ENCODE data around the gene ZSWIM6.

ZSWIM6 gene

DNA sequence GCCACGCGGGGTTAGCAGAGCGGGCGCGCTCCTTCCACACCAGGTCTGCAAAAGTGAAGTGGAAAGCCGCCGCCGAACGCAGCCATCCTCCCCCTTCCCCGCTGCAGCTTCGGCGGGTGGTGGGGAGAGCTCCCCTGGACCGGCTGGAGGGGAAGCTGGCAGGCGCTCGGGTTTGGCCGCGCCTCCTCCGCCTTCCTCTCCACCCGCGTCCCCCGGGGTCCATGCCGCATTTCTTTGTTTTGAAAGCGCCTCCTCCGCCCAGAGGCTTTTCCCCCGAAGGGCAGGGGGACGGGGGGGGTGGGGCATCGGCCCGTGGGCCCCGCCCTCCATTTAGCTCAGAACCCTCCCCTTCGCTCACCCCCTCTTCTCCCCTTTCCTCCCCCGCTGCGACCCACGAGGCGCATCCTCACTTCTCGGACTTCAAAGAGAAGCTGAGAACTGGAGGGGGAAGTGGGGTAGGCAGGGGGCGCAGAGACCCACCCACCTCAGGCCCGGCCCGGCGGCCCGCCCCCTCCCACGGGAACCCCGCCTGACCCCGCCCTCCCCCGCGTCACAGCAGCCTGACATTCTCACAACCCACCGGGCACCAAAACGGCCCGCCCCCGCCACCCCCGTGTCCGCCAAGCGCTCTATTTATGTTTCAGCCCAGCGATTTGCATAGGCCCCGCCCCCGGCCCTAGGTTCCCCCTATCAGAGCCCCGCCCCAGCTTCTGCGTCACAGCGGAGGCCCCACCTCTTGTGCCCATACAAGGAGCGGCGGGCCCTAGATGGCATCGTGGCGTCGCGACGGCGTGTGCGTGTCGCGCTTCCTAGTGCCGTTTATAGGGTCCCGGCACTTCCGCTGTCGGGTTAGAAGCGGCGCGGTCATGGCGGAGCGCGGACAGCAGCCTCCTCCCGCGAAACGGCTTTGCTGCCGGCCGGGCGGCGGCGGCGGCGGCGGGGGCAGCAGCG is at the start of gene ZSWIM6:
ZSWIM6 (plus strand) TSS at position 852 of the 951 bp plus-strand sequence; CDS start at position 867, 15 bp downstream.
- DNase-seq (ENCODE audit: low read depth): peak; percentile 96

DNA sequence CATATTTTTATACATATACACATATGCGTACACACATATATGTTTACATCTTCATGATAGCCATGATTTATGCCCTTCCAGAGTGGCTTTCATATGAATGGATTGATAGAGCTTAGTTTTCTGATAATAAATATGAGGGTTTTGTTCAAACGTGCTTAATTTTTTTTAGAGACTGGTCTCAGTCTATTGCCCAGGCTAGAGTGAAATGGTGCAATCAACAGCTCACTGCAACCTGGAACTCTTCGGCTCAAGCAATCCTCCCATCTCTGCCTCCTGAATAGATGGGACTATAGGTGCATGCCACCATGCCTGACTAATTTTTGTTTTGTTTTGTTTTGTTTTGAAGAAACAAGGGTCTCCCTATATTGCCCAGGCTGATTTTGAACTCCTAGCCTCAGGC is 48.6 kb upstream of the ZSWIM6 start:
- DNase-seq (ENCODE audit: low read depth): no peak

DNA sequence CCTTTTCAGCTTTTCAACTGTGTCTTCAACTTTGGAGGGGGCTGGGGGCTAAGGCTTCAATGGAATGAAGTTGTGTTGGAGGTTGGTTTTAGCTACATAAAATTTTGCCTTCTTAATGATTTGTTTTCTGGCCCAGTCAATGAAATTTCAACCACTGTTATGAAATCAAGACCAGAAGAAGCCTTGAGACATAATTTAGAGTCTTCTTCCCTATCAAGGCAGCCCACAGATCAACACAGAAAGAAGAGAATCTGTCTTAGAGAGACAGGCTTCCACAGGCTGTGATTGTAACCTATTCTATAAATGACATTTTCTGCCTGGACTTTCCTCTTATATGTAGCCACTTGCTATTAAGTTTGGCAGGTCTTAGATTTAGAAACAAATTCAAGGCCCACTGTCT is 46.5 kb upstream of the ZSWIM6 start:
- no peak for DNase-seq (ENCODE audit: low read depth)

DNA sequence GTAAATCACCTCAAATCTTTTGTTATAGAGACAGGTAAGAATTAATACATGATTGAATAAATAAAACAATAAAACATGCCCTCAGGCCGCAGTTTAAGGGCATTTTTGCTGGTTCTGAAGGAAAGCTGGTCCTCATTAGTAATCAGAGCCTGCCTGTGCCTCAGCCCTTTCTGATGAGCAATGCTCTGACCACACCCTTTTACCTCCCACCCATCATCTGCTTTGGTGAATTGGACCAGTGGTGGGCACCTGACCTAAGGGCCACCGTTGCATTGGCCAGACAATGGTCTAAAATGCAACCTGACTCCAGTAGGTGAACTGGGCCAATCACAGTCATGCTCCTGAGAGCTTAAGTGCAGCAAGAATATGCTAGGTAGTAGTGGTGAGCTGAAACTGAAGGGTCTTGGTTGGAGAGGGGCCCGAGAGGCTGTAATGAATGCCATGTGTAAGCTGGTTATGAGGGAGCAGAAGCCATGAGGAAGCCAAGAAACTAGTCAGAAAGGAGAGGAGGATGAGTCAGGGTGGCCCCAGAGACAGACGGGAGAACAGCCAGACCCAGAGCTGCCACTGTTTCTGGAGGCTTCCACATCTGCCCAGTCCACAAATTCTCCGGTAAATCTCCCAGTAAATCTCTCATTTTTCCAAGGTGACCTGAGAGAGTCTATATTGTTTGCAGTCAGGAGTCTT is 45.5 kb upstream of the ZSWIM6 start:
- DNase-seq (ENCODE audit: low read depth): no peak

DNA sequence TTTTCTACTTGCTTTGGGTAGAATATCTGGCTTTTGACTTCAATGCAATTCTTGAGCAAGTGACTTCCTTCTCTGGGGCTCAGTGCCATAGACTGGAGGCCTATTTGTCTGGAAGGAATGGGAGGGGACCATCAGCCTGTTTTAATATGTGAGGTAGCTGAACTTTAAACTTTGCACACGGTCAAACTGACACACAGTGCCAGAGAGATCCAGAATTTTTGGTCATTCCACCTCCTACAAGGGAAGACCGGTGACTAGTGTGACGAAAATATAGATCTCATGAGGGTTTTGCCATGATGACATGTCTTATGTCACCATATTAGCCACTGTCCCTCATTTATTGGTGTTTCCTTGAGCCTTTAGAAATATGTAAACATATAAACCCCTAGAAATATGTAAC is 44.6 kb upstream of the ZSWIM6 start:
- DNase-seq (ENCODE audit: low read depth): no peak

DNA sequence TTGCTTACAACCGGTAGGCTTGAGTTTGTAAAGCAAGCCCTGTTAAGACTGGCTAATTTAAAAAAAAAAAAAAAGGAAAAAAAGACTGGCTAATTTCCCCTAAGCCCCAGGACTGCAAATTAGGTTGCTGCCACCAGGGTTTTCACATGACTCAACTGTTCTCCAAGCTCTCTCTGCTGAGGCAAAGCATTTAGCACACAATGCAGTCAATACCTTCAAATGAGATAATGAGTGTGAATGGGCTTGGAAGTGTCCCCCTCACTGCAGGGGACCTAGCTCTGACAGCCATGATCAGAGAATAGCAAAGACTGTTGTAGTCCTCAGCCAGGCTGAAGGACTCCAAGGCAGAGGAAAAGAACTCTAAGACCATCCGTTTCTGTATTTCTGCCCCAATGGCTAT is 42.8 kb upstream of the ZSWIM6 start:
- no peak for DNase-seq (ENCODE audit: low read depth)

DNA sequence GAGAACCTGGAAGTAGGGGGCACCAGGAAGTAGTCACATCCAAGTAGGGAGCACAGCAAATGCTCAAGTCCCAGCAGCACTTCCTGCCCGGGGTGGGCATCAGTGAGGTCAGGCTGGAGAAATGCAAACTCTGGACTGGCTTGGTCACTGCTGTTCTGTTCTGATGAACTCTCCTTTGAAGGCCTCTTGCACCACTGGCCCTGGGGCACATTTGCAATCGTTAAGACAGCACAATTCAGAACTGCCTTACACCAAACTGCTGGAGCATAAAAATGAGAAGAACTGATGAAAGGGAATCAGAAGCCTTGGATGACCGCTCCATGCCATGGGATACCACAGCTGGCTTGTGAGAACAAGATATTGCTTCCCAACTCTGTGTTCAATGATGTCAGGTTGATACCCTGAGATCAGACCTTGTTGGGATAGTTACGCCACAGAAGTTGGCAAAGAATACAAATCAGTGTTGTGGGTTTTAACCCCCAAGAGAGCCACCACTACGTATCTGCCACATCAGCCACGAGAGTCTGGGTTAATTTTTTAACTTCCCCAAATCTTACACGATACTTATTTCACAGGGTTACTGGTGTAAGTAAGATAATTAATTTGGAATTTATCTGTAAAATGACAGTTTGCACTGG is 42.3 kb upstream of the ZSWIM6 start:
- no peak for DNase-seq (ENCODE audit: low read depth)

DNA sequence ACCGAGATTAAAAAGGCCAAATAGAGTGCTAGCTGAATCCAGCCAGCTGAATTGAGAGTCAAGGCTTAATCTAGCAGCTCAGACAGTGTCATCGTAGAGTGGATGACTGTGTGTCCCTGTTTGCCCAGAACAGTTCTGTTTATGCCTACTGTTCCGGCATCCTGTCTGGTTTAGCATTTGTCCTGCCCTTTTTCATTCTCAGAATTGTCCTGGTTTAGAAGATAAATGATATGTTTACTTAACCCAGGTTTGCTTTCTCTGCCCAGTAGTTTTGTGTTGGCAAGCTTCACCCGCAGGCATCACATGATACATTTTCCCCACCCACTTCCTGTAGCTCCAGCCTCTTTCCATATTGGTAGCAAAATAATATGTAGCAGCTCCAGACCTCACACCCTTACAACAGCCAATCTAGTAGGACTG is 41.3 kb upstream of the ZSWIM6 start:
- no peak for DNase-seq (ENCODE audit: low read depth)

DNA sequence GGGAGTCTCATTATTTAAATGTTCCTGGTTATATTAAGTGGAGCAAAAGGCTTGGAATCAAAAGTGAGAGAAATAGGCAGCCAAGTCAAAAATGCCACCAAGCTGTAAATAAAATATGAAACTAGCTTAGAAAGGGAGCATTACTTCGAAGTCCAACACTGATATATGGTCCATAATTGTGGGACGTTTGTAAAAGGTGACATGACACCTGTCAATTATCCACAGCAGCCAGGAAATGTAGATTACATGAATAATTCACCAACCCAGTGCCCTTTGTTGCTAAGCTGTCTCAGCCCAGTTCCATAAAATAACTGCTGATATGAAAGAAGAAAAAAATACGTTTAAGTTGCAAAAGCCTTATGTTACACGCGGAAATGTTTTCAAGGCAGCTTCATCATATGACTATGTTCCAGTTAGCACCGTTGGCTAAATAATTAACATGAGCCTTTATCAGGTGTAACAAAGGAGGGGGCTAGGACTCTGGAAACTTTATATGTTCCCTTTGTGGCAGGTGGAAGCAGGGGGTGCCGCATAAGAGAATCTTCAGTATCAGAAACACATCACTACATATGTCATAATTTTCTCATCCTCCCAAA is 39.9 kb upstream of the ZSWIM6 start:
- no peak for DNase-seq (ENCODE audit: low read depth)

DNA sequence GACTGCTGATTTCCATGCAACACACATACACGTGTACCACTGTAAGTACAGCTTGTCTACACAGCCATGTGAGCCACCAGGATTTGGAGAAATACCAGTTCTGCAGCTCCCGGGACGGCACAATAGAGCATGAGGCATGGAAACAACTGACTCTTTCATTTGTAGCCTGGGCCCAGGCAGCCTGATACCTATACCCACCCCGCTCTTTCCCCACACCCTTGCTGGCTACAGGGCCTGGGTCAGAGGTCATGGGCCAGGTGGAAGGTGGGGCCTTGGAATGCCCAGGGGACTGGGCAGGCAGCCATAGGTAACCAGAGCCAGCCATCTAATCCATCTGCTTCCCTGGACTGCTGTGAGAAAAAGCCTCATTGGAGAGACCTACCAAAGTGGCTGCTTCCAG is 39.0 kb upstream of the ZSWIM6 start:
- no peak for DNase-seq (ENCODE audit: low read depth)

DNA sequence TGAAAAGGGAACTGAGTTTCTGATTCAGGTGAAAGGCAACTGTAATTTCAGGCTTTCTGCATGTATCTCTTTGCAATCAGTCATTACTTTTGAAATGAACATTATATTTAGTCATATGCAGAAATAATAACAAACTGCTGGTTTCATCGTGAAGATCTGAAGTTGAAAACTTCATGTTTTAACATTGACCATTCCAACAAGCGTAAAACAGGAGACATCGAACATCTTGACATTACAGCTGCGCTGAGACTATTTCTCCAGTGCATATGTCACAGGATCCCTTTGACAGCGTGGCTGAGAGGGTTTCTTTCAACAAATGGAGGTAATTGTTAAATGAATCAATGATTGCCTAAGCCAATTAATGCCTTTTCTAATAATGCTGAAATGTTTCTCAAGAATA is 38.2 kb upstream of the ZSWIM6 start:
- no peak for DNase-seq (ENCODE audit: low read depth)

DNA sequence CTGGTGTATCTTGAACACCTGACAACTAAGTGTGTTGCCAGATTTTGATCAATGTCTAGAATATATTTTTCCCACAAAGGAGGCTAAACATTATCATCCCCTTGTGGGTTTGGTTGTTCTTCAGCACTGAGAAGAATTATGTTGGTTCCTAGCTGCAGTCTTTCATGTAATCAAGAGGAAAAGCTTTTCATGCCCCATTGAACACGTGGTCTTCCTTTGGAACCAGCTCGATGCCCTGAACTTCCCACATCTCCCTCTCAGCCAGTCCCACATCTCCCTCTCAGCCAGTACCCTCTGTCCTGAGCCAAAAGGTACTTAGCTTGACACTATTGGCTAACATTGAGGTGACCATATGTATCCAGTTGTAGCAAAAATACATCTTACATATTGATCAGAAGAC is 36.7 kb upstream of the ZSWIM6 start:
- DNase-seq (ENCODE audit: low read depth): no peak

DNA sequence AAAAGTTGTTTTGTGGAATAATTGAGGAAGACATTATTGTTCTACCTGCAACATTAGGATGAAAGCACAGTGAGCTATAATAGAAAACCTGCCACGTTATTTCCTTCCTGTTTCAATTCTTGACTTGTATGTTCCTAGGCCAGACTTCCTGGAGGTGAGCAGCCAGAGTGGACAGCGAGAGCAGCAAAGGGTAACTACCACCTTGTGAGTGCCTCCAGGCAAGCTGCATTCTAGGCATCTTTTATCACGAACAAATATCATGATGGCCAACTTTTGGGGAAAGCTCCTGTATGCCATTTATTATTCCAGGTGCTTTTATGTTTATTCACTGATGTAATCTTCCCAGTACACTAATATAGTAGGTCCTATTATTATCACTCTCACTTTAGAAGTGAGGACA is 34.0 kb upstream of the ZSWIM6 start:
- DNase-seq (ENCODE audit: low read depth): no peak

DNA sequence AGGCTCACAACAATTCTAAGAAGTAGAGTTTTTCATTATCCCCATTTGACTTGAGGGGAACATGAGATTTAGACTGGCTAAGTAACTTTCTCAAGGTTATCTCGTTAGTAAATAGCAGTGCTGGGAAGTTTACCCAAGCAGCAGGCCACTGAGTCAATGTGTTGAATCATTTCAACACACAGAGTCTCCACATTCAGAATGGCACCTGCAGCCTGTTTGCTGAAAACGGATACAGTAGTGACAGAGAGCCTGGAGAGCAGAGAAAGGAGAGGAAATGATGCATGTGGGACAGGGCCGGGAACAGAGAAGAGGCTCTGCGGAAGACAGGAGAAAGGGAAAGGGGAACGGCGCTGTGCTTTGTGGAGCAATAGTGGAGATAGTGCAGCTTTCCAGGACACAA is 33.5 kb upstream of the ZSWIM6 start:
- no peak for DNase-seq (ENCODE audit: low read depth)

DNA sequence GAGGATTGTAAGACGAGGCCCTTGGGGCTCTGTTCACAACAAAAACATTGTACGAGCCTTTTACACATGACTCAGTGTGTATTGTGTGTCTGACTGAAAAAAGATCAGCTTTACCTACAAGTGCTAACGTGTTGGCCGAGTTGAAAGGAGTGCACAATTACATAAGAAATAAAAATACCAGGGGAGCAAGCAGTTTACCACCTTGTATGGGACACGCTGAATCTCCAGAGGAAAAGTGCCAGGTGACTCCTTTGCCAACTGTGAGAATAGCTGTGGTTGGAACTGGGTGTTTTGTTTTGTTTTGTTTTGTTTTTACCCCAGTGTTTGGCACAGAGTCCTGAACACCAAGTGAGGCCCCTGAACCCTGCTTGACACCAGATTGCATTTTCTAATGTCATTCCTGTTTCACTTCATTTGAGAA is 32.8 kb upstream of the ZSWIM6 start:
- DNase-seq (ENCODE audit: low read depth): no peak

DNA sequence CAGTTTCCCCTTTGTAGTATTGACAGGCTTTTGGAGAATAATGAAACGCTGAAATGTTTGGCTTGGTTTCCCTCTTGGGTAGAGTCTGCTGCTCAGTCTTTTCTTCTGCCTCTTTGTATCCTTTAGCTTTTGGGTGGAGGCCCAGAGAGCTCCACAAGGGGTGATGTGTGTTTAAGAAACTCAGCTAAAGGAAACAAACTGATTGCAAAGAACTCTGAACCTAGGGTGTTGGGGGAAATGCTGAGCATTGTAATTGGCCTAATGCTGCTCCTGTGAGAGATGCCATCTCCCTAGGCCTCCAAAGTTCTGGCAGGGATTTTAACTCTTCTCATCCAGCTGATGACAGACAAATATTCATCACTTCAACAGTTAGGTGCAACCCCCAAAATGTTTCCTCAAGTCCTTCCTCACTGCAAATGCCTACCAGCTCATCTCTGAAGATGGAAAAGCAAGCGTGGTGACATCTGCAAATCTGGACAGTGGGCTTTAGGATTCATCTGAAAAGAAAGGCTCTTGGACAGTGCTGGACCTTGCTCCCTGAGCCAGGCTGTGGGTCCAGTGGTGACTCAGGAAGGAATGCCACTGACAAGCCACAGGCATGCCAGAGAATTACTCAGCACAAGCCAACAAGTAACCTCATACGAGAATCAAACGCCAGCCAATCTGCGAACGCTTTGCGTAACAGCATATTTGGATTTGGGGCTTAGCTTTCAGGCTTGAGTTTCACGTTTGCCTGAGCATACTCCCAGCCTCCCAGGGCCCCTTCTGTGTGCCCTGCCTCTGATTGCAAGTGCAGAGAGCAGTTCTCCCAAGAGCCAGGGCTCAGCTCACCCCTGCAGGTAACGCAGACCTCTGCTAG is 30.5 kb upstream of the ZSWIM6 start:
- peak; percentile 98 for DNase-seq (ENCODE audit: low read depth)

DNA sequence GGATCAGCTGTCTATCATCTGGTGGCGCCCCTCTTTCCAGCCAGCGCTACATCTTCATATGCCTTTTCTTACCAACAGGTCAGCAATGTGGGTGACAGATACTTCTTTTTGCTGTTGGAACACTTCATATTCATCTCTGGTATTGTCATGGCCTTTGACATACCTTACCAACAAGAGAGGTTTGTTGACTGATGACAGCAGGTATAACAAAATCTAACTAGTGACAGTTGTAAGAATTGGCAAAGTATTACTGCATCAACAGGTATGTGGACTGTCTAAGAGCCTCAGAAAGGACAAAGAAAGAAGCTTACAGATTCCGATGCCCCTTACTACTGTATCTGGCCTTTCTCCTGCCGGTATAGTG is 29.9 kb upstream of the ZSWIM6 start:
- DNase-seq (ENCODE audit: low read depth): no peak

DNA sequence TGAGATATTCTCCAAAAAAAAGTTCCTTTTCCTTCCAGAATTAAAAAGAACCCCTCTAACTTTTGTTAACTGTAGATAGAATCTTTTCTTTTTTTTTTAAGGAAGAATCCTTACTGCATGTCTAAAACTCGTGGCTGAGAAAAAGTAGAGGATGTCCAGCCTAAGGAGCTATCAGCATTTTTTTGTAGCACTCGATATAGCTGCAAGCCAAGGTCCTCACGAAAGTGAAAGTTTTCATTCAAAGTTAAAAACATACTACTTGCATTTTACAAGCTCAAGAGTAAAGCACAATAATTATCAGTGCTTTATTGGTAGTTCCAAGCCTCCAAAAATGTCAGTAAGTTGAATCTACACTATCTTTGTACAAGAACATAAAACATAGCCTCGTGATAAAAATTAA is 28.7 kb upstream of the ZSWIM6 start:
- DNase-seq (ENCODE audit: low read depth): no peak

DNA sequence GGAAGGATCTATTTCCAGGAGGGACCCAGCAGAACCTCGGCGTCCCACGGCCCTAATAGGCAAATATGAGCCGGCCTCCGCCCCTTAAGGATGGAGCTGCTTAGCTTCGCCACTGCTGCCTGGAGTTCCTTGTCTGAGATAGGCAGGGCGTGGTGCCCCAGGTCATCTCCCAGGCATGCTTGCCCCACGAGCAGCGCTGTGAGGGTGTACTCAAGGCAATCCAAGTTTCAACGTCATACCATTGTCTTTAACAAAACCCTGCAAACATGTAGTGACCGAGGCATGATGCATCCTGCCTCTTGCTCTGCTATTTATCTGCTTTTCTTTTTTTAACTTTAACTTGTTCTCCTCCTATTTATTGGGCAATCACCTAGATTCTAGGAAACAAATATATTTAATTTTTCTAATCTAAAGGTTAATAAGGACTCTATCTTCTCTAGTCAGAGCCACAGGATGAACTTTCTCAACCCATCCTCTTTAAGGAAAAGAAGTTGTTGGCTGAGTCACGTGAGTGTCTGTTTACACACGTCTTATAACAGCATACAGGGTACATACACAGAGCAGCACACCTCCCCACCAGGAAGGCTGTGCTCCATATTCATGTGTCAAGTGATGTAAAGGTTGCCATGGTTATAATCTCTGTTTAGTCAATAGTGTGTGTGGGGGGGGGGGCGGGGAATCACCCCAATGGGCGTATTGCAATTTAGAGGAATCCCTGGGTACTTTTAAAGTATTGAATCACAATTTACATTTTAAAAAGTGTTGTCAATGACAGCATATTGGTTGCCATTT is 27.3 kb upstream of the ZSWIM6 start:
- DNase-seq (ENCODE audit: low read depth): no peak

DNA sequence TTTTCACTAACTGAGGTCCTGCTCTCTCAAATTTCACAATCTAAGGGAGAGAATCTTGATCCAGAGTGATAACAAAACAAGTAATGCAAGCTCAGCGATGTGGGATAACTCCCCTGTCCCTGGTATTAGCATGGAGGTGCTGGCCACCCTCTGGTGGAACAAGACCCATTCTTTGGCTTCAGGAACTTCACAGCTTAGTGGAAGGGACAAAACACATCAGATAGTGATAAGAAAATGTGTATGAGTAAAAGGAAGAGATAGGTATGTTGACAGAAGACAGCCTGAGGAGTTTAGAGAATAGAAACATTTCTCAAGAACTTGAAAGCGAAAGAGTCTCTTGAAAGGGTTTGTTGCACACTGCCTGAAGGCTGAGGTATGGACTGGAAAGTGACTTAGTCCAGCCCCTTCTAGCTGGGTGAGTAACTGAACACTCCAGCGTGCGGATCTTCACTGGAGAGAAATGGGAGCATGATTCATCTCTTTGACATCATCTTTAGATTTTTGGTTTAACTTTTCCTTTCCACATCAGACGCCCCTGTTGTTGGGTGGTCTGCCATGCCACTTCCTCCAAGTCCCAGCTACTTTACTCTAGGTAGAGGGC is 25.4 kb upstream of the ZSWIM6 start:
- DNase-seq (ENCODE audit: low read depth): peak; percentile 78

Data from non-pigmented ciliary epithelial cell (primary cell).